Brain pericyte (primary cell): ENCODE measurements around the gene SIGLEC5.

Experiments used
- DNase-seq: peaks from one replicate; pipeline ENCODE4 v3.0.0-alpha.2; 2012; ENCODE audit warnings: low read depth, low spot score

Gene SIGLEC5

GRCh38 chr19:51627491-51628138 lies 2.6 kb downstream of the SIGLEC5 start:
- DNase-seq: no peak

- DNase-seq: no peak
Measured at GRCh38 chr19:51626675-51627074, 3.5 kb downstream of the SIGLEC5 start.

- DNase-seq: no peak
Measured at GRCh38 chr19:51621178-51621577, 9.0 kb downstream of the SIGLEC5 start.

- no peak for DNase-seq
Measured at GRCh38 chr19:51615991-51616390, 14.2 kb downstream of the SIGLEC5 start.

GRCh38 chr19:51614789-51615188 lies 15.4 kb downstream of the SIGLEC5 start:
- no peak for DNase-seq

- DNase-seq: no peak
Measured at GRCh38 chr19:51610576-51610975, 19.6 kb downstream of the SIGLEC5 start.

- DNase-seq: no peak
Measured at GRCh38 chr19:51607920-51608562, 22.2 kb downstream of the SIGLEC5 start.

GRCh38 chr19:51607077-51607476 lies 23.1 kb downstream of the SIGLEC5 start:
- no peak for DNase-seq

- no peak for DNase-seq
Measured at GRCh38 chr19:51602189-51602854, 27.9 kb downstream of the SIGLEC5 start.

- DNase-seq: no peak
Measured at GRCh38 chr19:51600940-51601580, 29.1 kb downstream of the SIGLEC5 start.

- no peak for DNase-seq
Measured at GRCh38 chr19:51599084-51599483, 31.1 kb downstream of the SIGLEC5 start.

GRCh38 chr19:51598159-51598915 lies 31.9 kb downstream of the SIGLEC5 start:
- DNase-seq: no peak

- DNase-seq: no peak
Measured at GRCh38 chr19:51595190-51596175, 34.7 kb downstream of the SIGLEC5 start.

GRCh38 chr19:51594774-51595109 lies 35.5 kb downstream of the SIGLEC5 start:
- DNase-seq: no peak

- peak; percentile 90 for DNase-seq
Measured at GRCh38 chr19:51593969-51594773, 36.0 kb downstream of the SIGLEC5 start.

GRCh38 chr19:51593138-51593890 lies 36.9 kb downstream of the SIGLEC5 start:
- no peak for DNase-seq

GRCh38 chr19:51592521-51592920 lies 37.7 kb downstream of the SIGLEC5 start:
- no peak for DNase-seq

GRCh38 chr19:51590441-51590840 lies 39.8 kb downstream of the SIGLEC5 start:
- DNase-seq: no peak

- no peak for DNase-seq
Measured at GRCh38 chr19:51589511-51589910, 40.7 kb downstream of the SIGLEC5 start.
